Endothelial cell of umbilical vein (primary cell): ENCODE data around the gene ITSN1. TPM values are rescaled to one million over a fixed set of nuclear protein-coding genes. Genes with fewer than 3 reads are reported as not detected.

Experiments used
- BruUV-seq: library from RNA; stranded (reverse); fragments of 400-500 nt; replicated peaks from 2 replicates; lab custom pipeline; 2021; lab: Mats Ljungman, UMichigan
- CTCF ChIA-PET: fragments of 300-600, 350-600 bp; sonication (Branson Sonifier 250); formaldehyde crosslinking; loops from one replicate; lab custom pipeline; 2021; ENCODE audit warnings: antibody characterized with exemption, inconsistent platforms; lab: Charles Lee
- POLR2A ChIA-PET: fragments of 300-600, 350-600 bp; sonication (Branson Sonifier 250); formaldehyde crosslinking; loops from one replicate; lab custom pipeline; 2021; ENCODE audit warnings: antibody characterized with exemption, inconsistent platforms; lab: Charles Lee
- DNase-seq: peaks from one replicate; pipeline ENCODE4 v3.0.0-alpha.2; 2011; ENCODE audit warnings: low read depth, low spot score
- FAIRE-seq: peaks from 2 replicates; lab custom pipeline; 2011; peaks lifted over from hg19 to GRCh38; lab: Jason Lieb, UNC
- H2AFZ ChIP-seq: 2 replicates; pipeline ENCODE4 v1.6.0; 2012; ENCODE audit warnings: low read depth, low read length, control low read depth, inconsistent platforms
- H3K27ac ChIP-seq: 2 replicates; pipeline ENCODE4 v1.5.1; 2011; ENCODE audit warnings: low read depth, mild to moderate bottlenecking, control low read depth, low read length, moderate library complexity; ENCODE audit not compliant: insufficient read depth
- H3K27me3 ChIP-seq, 2 experiments: 2 replicates each; pipeline versions ENCODE4 v1.6.0 to v1.6.1; 2011; ENCODE audit warnings: low read length in 2 of 2, mixed read lengths in 1 of 2; ENCODE audit not compliant: control insufficient read depth in 2 of 2, insufficient read depth in 2 of 2
- H3K36me3 ChIP-seq, 2 experiments: 2 replicates in 1 of 2; 3 replicates in 1 of 2; pipeline ENCODE4 v1.5.1; 2011; ENCODE audit warnings: low read length in 2 of 2, mild to moderate bottlenecking in 1 of 2, moderate library complexity in 1 of 2; ENCODE audit not compliant: control insufficient read depth in 2 of 2, insufficient read depth in 2 of 2; ENCODE audit errors: extremely low read depth in 1 of 2
- H3K4me1 ChIP-seq: 3 replicates; pipeline ENCODE4 v1.5.1; 2011; ENCODE audit warnings: mild to moderate bottlenecking, low read length; ENCODE audit not compliant: control insufficient read depth, insufficient read depth; ENCODE audit errors: extremely low read depth
- H3K4me2 ChIP-seq: 2 replicates; pipeline ENCODE4 v1.6.1; 2011; ENCODE audit warnings: low read length, control low read depth, mixed read lengths; ENCODE audit not compliant: insufficient read depth
- H3K4me3 ChIP-seq, 3 experiments: fragments of 200-600 bp in 1 of 3; sonication (generic), shearing (Covaris generic) in 1 of 3; replicated peaks in 1 of 3; 2 replicates each; pipeline ENCODE4 v1.5.1; 2011 to 2016; ENCODE audit warnings: control low read depth in 3 of 3, low read length in 3 of 3, mild to moderate bottlenecking in 2 of 3, inconsistent platforms in 1 of 3, low read depth in 1 of 3, moderate library complexity in 1 of 3; ENCODE audit not compliant: insufficient read depth in 1 of 3
- H3K79me2 ChIP-seq: 2 replicates; pipeline ENCODE4 v1.6.0; 2012; ENCODE audit warnings: low read length, inconsistent platforms; ENCODE audit not compliant: control insufficient read depth, insufficient read depth
- H3K9ac ChIP-seq: replicated peaks from 2 replicates; pipeline ENCODE3; 2011; ENCODE audit warnings: low read length, control low read depth; ENCODE audit not compliant: insufficient read depth; ENCODE audit errors: extremely low read depth
- H3K9me1 ChIP-seq: replicated peaks from 3 replicates; pipeline ENCODE4 v1.6.0; 2011; ENCODE audit warnings: mild to moderate bottlenecking, low read length; ENCODE audit not compliant: control insufficient read depth, insufficient read depth; ENCODE audit errors: extremely low read depth
- H3K9me3 ChIP-seq: replicated peaks from 2 replicates; pipeline ENCODE4 v1.5.1; 2012; ENCODE audit warnings: low read length, inconsistent platforms; ENCODE audit not compliant: control insufficient read depth, insufficient read depth
- H4K20me1 ChIP-seq: replicated peaks from 2 replicates; pipeline ENCODE3; 2011; ENCODE audit warnings: mild to moderate bottlenecking, low read length; ENCODE audit not compliant: control insufficient read depth, insufficient read depth; ENCODE audit errors: extremely low read depth
- CTCF ChIP-seq, 2 donors: IDR thresholded peaks; 1 replicate in 1 of 2; 2 replicates in 1 of 2; pipeline ENCODE4 v1.5.1; 2011; ENCODE audit warnings: low read length in 2 of 2, mild to moderate bottlenecking in 2 of 2, moderate library complexity in 2 of 2, control low read depth in 1 of 2, inconsistent platforms in 1 of 2, low read depth in 1 of 2; ENCODE audit not compliant: insufficient read depth in 1 of 2; ENCODE audit errors: extremely low read depth in 1 of 2
- EZH2 ChIP-seq: IDR thresholded peaks from 2 replicates; pipeline ENCODE4 v1.6.1; 2012; ENCODE audit warnings: borderline replicate concordance, low read depth, mild to moderate bottlenecking, moderate library complexity, low read length, inconsistent platforms; ENCODE audit not compliant: severe bottlenecking
- FOS ChIP-seq: IDR thresholded peaks from 2 replicates; pipeline ENCODE4 v1.6.1; 2011; ENCODE audit warnings: mild to moderate bottlenecking, low read length, moderate library complexity, borderline replicate concordance; ENCODE audit not compliant: insufficient read depth
- GATA2 ChIP-seq: IDR thresholded peaks from 2 replicates; pipeline ENCODE4 v1.7.0; 2011; ENCODE audit warnings: low read depth, mild to moderate bottlenecking, moderate library complexity, mixed read lengths, low read length; ENCODE audit not compliant: insufficient read length, insufficient read depth
- JUN ChIP-seq: IDR thresholded peaks from 2 replicates; pipeline ENCODE4 v1.6.1; 2011; ENCODE audit warnings: borderline replicate concordance, low read depth; ENCODE audit not compliant: insufficient read length, insufficient read depth
- MAX ChIP-seq: IDR thresholded peaks from 2 replicates; pipeline ENCODE4 v1.6.1; 2011; ENCODE audit not compliant: insufficient read depth, insufficient read length
- MYC ChIP-seq: IDR thresholded peaks from one replicate; pipeline ENCODE4 v1.6.1; 2011; ENCODE audit warnings: mild to moderate bottlenecking, low read depth, low read length
- POLR2A ChIP-seq: IDR thresholded peaks from 2 replicates; pipeline ENCODE4 v1.6.1; 2012; ENCODE audit warnings: low read depth, mild to moderate bottlenecking, control low read depth, low read length
- POLR2AphosphoS5 ChIP-seq: IDR thresholded peaks from 2 replicates; pipeline ENCODE4 v1.6.1; 2012; ENCODE audit warnings: low read depth, mild to moderate bottlenecking, control low read depth, low read length, moderate library complexity; ENCODE audit not compliant: insufficient read depth
- dilution Hi-C: fragments of 300-500 bp; cut with MboI; formaldehyde crosslinking; loops from one replicate; pipeline ENCODE4 v1.15.0; 2019; ENCODE audit warnings: low sequenced_read_pairs; ENCODE audit not compliant: extremely low pct_ligation_motif_present
- intact Hi-C: fragments of 100-400 bp; cut with micrococcal nuclease; formaldehyde crosslinking; loops from one replicate; pipeline ENCODE4 v1.10.0; 2022
- polyA plus RNA-seq, 4 experiments: library from polyadenylated mRNA; depleted of rRNA in 3 of 4; stranded (reverse) in 3 of 4; unstranded in 1 of 4; fragments of >200 nt; gene quantifications; 2 replicates each; pipeline versions ENCODE4 v1.2.1 to v1.2.3, GENCODE V29; 2011 to 2012; ENCODE audit warnings: missing spikeins in 1 of 4
- total RNA-seq: library from RNA; stranded (reverse); gene quantifications from 2 replicates; pipeline ENCODE4 v1.2.3, GENCODE V29; 2021

The ITSN1 gene
- total and polyA plus RNA-seq, 2 donors (not counting 3 experiments of a cell fraction or from before 2014, with no cell fraction given): 72.2 to 86.8 TPM

- TF ChIP-seq JUN: no peak
- TF ChIP-seq MAX: no peak
- no peak for TF ChIP-seq POLR2AphosphoS5
- no peak for TF ChIP-seq POLR2A
- TF ChIP-seq FOS: no peak
- TF ChIP-seq GATA2: no peak
- no peak for TF ChIP-seq MYC
- no peak for TF ChIP-seq CTCF (IDR thresholded peaks at IDR 0.05; ENCODE audit: extremely low read depth in 1 of 2, insufficient read depth in 1 of 2, low read depth in 1 of 2, low read length in 2 of 2)
- no peak for TF ChIP-seq EZH2
- no peaks in the 10 kb centered on the region for H3K36me3 ChIP-seq
- ChIA-PET POLR2A (interaction anchor here (0.6 kb wide), 1 partner anchor 8 kb away, joined by 3 read pairs; no protein-coding TSS in a partner anchor), CTCF (no interaction called here)
- peaks cover 5% of the 10 kb centered on the region for H4K20me1 ChIP-seq
- no TSS peak for BruUV-seq
- dilution Hi-C loops: no loop called here
- peaks cover under 1% of the 10 kb centered on the region for H3K4me1 ChIP-seq
- no peaks in the 10 kb centered on the region for H3K9me1 ChIP-seq
- no peak overlapping the region for H3K9ac ChIP-seq
- no peak for DNase-seq
- H2AFZ ChIP-seq: no peak overlapping the region
- H3K27ac ChIP-seq: no peak overlapping the region
- H3K9me3 ChIP-seq: no peaks in the 10 kb centered on the region
- H3K4me2 ChIP-seq: no peak overlapping the region
- FAIRE-seq: no peak
- H3K4me3 ChIP-seq: no peak overlapping the region
- H3K79me2 ChIP-seq: peaks cover 87% of the 10 kb centered on the region
- H3K27me3 ChIP-seq: no peaks in the 10 kb centered on the region
- intact Hi-C loops: no loop called here
These were observed 35.1 kb downstream of the ITSN1 start for GRCh38 chr21:33677450-33677849.
